Activated CD4-positive, alpha-beta T cell treated with anti-CD3 and anti-CD28 coated beads, Interleukin-2, Interleukin-4, amounts not matched to agents 100 ng/mL and 50 ng/mL, durations not matched to agents 16 hours and 8 hours (primary cell): Measurements from ENCODE around the gene MTMR12.
"Not testable (repeated sequence)": the region's sequence is repeated elsewhere in the genome, so short reads cannot be mapped to it uniquely, and the experiment has no call there.

Experiments used
- DNase-seq: peaks from one replicate; pipeline ENCODE4 v3.0.0-alpha.2; 2020; ENCODE audit warnings: low spot score

Gene MTMR12

GRCh38 chr5:32297181-32298058 is 15.3 kb downstream of the MTMR12 start:
- peak; percentile 13 for DNase-seq

GRCh38 chr5:32295966-32296772 is 16.6 kb downstream of the MTMR12 start:
- not testable (repeated sequence) for DNase-seq

DNA sequence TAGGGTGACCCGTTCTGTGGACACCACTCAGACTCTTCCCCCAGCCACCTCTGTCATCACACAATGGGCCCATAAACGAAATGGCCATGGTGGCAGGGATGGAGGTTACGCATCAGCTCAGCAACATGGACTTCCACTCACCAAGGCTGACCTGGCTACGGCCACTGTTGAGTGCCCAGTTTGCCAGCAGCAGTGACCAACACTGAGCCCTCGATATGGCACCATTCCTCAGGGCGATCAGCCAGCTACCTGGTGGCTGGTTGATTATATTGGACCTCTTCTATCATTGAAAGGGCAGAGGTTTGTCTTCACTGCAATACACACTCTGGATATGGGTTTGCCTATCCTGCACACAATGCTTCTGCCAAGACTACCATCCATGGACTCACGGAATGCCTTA is 21.1 kb downstream of the MTMR12 start:
- DNase-seq: no peak

- DNase-seq: no peak
These were observed 21.8 kb downstream of the MTMR12 start for GRCh38 chr5:32290922-32291321.

- not testable (repeated sequence) for DNase-seq
These were observed 22.2 kb downstream of the MTMR12 start for GRCh38 chr5:32290501-32290900.

DNA sequence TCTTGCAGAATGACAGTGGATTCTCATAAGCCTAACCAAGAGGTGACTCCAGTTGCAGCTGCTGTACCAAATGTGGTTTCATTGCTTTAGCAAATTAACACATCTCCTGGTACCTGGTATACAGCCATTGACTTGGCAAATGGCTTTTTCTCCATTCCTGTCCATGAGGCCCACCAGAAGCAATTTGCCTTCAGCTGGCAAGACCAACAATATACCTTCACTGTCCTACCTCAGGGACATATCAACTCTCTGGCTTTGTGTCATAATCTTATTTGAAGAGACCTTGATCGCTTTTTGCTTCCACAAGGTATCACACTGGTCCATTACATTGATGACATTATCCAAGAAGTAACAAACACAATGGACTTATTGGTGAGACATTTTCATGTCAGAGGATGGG is 22.8 kb downstream of the MTMR12 start:
- DNase-seq: not testable (repeated sequence)

GRCh38 chr5:32288135-32288534 is 24.6 kb downstream of the MTMR12 start:
- DNase-seq: not testable (repeated sequence)

GRCh38 chr5:32287525-32287924 is 25.2 kb downstream of the MTMR12 start:
- DNase-seq: not testable (repeated sequence)

- no peak for DNase-seq
These were observed 27.1 kb downstream of the MTMR12 start for GRCh38 chr5:32285510-32286138.

DNA sequence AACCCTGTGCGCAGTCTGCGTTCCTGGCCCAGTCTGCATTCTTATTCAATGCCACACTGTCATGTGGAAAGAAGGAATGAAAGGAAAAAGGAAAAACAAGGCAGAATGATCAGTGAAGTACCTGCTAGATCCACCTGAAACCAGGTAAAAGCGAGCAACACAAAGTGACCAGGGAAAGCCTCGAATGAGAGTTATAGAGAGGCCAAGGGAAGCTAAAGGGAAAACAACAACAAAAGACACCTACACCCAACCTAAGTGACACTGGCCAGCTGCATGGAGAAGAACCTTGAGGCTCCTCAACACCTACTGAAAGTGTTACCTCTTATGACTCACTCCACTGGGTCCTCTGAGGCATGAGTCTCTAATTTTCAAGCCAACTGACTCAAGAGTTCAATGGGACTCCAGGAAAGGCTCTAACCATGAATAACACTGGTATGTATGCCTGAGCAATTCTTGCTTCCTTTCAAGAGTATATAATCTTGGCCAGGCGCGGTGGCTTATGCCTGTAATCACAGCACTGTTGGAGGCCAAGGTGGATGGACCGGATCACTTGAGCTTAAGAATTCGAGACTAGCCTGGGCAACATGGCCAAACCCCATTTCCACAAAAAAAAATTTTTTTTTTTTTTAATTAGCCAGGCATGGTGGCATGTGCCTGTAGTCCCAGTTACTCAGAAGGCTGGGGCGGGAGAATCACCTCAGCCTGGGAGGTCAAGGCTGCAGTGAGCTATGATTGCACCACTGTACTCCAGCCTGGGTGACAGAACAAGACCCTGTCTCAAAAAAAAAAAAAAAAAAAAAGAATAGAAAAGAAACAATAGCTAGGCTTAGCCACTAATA is 29.0 kb downstream of the MTMR12 start:
- peak; percentile 68 for DNase-seq

DNA sequence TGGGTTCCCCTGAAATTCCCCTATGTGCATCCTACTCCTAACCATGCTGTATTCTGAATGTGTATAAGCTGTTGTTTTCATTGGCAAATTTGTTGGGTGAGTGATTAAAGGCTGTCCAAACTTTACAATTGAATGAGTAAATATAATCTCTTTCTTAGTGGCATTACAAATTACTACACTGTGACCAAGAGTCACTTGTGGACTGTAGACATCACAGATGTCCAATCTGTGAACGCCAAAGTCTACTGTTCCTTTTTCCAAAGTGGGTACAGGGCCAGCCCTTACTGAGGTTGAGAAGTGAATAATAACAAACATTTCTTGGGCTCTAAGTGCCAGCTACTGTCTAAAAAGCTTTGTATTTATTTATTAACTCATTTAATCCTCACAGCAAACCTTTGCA is 29.7 kb downstream of the MTMR12 start:
- DNase-seq: no peak

DNA sequence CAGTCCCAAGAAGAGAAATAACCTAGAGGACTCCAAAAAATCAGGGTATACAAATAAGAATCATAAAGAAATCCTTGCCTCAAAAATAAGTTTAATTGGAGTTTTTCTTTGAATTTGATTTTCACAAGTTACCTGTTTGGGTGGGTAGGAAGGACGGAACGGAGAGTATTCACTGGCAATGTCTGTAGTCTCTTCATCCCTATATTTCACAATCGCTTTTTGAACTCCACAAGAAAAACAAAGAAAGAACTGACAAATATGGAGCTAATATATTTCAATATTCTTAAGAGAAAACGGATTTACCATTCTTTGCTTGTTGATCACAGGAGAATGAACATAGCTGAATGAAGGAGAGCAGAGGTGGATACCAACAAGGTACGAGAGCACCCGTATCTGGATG is 30.1 kb downstream of the MTMR12 start:
- no peak for DNase-seq

DNA sequence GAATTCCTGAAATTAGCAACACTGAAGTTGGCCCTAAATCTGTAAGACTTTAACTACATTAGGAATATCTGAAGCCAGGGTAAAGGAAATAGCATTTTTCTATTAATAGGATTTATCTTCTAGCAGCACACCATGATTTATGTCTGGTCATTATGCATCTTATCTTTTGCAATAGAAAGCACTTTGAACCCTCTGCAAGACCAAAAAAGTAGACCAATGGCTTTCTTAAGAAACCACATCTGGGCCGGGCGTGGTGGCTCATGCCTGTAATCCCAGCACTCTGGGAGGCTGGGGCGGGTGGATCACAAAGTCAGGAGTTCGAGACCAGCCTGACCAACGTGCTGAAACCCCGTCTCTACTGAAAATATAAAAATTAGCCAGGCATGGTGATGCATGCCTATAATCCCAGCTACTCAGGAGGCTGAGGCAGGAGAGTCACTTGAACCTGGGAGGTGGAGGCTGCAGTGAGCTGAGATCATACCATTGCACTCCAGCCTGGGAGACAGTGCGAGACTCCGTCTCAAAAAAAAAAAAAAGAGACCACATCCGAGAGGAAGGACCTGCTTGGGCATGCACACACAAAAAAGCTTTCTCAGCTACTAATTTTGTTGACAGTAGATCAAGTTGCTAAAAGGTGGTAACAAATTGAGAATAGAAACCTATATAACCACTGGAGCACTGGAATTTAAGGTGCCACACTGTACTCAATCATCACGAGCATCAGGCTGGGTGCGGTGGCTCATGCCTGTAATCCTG is 31.2 kb downstream of the MTMR12 start:
- DNase-seq: not testable (repeated sequence)

- peak; percentile 81 for DNase-seq
These were observed 32.1 kb downstream of the MTMR12 start for GRCh38 chr5:32280656-32281081.

- DNase-seq: no peak
These were observed 33.0 kb downstream of the MTMR12 start for GRCh38 chr5:32279786-32280185.

DNA sequence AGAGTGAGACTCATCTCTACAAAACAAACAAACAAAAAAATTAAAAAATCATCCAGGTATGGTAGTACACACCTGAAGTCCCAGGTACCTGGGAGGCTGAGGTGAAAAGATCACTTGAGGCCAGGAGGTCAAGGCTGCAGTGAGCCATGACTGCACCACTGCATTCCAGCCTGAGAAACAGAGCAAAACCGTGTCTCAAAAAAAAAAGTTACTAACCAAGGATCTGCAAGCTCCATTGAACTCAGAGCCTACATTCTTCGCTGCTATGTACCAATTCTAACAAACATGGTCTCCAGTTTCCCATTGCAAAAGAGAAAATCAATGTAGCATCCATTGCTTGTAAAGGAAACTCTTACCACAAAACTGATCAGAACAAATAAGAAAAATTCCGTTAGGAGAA is 33.5 kb downstream of the MTMR12 start:
- DNase-seq: no peak

DNA sequence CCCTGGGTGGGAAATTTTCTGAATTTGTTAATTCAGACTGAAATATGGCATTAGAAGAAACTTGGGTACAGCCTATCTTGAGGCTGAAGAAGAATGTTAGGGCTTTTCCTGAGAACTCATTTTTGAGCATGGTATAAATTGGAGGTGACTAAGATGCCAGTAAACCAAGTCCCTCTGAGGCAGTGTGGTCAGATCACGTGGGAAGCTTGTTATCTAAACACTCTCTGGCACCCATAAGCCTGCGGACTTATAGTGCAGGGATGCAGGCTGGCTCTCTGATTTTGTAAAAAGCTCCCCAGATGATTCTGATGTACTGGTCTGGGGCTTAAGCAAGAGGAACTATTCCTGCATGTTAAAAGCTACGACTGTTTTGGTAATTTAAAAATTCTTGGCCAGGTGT is 34.3 kb downstream of the MTMR12 start:
- DNase-seq: peak; percentile 50

DNA sequence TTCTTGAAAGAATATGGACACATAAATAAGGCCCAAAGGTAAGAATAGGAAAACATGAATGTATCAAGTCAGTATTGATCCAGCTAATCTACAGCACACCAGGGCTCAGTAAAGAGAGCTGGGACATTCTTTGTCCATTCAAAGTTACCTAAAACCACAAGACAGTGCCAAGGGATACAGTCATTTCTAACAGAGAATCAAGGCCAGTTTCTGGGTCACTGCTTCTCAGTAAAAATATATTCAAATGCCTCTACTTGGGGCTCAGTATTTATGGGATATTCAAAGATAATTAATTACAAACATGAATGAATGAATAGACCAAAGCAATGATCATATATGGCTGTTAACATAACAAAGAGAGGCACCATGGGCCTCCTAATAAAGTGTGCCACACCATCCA is 34.9 kb downstream of the MTMR12 start:
- no peak for DNase-seq

DNA sequence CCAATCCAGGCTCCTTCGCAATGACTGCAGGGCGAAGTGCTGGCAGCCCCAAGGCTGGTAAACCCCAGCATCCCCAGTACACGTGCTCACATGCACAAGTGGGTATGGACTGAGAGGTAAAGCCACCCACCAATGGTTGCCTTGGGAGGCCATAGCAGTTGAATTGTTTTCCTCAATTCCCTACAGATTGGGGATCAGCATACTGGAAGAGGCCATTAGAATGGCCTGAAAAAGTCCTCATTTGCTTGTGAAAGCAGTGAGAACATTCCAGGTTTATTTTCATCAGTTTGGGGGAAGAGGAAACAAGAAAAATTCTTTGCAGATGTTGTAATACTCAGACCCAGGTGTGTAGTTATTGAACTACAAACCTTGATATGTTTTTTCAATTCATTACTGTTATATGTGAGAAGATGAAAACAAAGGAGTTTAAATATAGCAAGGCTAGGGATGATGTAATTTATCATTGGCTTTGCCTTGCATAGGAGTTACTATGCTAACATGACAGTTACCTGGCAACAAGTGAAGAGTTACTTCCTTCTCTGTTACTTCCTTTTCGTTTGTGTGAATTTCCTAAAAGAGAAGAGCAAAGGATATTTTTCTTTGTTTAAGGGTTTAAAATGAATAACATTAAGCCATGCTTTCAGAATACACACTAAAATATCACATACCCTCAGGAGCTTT is 36.4 kb downstream of the MTMR12 start:
- DNase-seq: peak; percentile 23

DNA sequence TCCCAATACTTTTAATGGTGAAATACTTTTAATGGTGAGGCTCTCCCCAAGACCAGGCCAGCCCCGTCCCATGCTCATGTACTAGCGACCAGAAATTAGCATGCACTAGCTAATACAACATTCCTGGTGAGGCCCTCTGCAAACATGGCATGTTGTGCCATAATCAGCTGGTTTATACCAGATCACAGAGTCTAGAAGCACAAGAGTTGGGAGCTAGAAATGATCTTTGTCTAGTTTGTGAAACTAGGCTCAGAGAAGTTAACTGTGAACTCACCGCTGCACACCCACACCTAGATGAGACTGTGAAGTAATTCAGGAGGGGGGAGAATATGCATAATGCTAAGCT is 37.4 kb downstream of the MTMR12 start:
- DNase-seq: no peak
